D341Med (cell line): ENCODE data around the gene ZFAND2A.
"Not testable (repeated sequence)": the region's sequence is repeated elsewhere in the genome, so short reads cannot be mapped to it uniquely, and the experiment has no call there.

Source experiments
- DNase-seq: peaks from one replicate; pipeline ENCODE4 v3.0.0; 2012; ENCODE audit warnings: low spot score

ZFAND2A gene

DNA sequence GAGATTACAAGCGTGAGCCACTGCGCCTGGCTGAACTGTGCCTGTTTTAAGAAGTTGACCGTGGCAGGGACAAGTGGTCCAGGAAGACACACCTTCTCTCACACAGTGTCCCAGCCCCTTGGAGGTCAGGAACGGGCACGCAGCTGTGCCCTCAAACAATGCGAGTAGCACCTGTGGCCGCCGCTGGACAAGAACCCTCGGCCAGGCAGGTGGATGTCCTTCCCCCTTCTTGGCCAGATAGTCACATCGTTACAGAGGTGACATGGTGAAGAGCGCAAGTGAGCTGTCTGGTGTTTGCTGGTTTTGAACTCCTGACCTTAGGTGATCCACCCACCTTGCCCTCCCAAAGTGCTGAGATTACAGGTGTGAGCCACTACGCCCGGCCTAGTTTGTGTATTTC, 8.8 kb downstream of the ZFAND2A start:
- no peak for DNase-seq

DNA sequence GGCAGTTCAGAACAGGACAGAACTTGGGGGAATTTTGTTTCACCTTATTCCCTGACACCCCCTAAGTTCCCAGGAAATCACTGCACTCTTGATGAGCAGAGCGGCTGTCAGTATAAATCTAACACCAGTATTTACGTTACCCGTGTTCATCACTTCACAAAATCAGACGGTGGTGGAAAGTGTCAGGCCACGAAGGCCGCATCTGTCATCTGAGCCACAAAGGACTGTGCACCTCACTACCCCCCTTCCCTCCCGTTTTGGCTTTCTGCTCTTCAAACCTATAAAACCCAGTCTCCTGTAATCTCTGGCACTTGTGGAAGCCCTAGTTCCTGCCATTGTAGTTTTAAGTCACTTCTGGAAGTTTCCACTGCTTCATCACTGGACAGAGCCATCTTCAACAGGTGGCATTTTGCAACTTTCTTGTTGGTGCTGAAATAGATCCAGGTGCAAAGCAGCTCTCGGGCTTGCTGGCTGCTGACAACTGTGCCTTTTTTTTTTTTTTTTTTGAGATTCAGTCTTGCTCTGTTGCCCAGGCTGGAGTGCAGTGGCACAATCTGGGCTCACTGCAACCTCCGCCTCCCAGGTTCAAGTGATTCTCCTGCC, 9.5 kb downstream of the ZFAND2A start:
- DNase-seq: no peak

- no peak for DNase-seq
Observed at GRCh38 chr7:1149351-1149794, 10.6 kb downstream of the ZFAND2A start.

GRCh38 chr7:1147873-1148272, 12.1 kb downstream of the ZFAND2A start:
- DNase-seq: not testable (repeated sequence)

GRCh38 chr7:1144269-1144771, 15.7 kb downstream of the ZFAND2A start:
- no peak for DNase-seq

GRCh38 chr7:1143031-1143430, 17.0 kb downstream of the ZFAND2A start:
- not testable (repeated sequence) for DNase-seq

- no peak for DNase-seq
Observed at GRCh38 chr7:1142051-1142635, 17.9 kb downstream of the ZFAND2A start.

GRCh38 chr7:1141651-1142050, 18.3 kb downstream of the ZFAND2A start:
- no peak for DNase-seq

- DNase-seq: no peak
Observed at GRCh38 chr7:1140476-1141104, 19.4 kb downstream of the ZFAND2A start.

GRCh38 chr7:1137517-1138167, 22.4 kb downstream of the ZFAND2A start:
- peak; percentile 90 for DNase-seq

GRCh38 chr7:1136841-1137516, 23.0 kb downstream of the ZFAND2A start:
- DNase-seq: no peak

DNA sequence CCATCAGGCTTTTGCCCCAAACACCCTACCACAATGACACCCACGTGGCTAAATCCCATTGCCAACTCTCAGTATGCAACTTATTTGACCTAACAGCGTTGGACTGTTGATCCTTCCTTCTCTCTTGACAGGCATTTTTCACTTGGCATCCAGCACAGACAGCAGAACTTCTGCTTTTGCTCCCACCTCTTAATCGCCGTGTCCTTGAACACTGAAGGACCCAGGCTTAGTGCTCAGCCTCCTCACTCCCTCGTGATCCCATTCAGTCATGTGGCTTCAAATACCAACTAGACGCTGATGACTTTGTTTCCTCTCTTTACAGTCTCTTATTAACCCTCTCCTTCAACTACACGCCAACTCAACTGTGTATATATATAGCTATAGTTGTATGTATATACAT, 25.0 kb downstream of the ZFAND2A start:
- no peak for DNase-seq

GRCh38 chr7:1131471-1132265, 28.3 kb downstream of the ZFAND2A start:
- DNase-seq: no peak

GRCh38 chr7:1130021-1130990, 29.7 kb downstream of the ZFAND2A start:
- no peak for DNase-seq

DNA sequence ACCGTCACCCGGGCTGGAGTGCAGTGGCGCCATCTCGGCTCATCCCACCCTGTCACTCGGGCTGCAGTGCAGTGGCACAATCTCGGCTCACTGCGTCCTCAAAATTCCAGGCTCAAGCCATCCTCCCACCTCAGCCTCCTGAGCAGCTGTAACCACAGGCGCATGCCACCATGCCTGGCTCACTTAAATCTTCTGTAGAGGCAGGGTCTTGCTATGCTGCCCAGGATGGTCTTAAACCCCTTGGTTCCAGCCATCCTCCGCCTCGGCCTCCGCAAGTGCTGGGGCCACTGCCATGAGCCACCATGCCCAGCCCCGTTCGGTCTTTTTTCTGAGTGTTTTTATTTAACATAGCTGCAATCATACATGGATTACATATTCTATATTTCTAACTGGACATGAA, 30.6 kb downstream of the ZFAND2A start:
- DNase-seq: no peak

- DNase-seq: no peak
Observed at GRCh38 chr7:1127001-1127400, 33.0 kb downstream of the ZFAND2A start.

- DNase-seq: no peak
Observed at GRCh38 chr7:1125603-1125969, 34.4 kb downstream of the ZFAND2A start.

GRCh38 chr7:1124816-1125602, 35.0 kb downstream of the ZFAND2A start:
- peak; percentile 33 for DNase-seq

- DNase-seq: no peak
Observed at GRCh38 chr7:1124164-1124563, 35.8 kb downstream of the ZFAND2A start.

DNA sequence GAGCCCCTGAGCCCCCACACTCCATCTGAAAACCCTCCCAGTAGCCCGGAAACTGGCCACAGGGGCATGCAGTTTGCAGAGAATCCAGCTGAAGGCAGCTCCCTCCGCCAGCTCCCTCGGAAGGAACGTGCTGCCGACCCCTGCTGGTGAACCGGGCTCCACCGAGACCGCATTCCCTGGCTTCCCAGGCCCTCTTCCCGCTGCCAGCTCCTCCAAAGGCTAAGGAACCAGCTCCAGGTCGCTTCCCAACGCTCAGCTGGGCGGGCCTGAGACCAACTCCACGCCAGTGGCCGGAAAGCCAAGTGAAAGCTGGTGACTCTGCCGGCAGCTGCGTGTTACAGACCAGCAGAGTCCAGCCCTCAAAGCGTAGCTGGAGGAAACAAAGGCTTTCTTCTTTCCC, 36.3 kb downstream of the ZFAND2A start:
- DNase-seq: peak; percentile 82
